Ramos (cell line): ENCODE results near the gene CMTR1.

ENCODE experiments used
- in situ Hi-C: fragments of 300-500 bp; cut with MboI; formaldehyde crosslinking; loops from one replicate; pipeline ENCODE4 v1.14.3; 2022; ENCODE audit warnings: low sequenced_read_pairs; ENCODE audit not compliant: unreplicated experiment

The CMTR1 gene

DNA sequence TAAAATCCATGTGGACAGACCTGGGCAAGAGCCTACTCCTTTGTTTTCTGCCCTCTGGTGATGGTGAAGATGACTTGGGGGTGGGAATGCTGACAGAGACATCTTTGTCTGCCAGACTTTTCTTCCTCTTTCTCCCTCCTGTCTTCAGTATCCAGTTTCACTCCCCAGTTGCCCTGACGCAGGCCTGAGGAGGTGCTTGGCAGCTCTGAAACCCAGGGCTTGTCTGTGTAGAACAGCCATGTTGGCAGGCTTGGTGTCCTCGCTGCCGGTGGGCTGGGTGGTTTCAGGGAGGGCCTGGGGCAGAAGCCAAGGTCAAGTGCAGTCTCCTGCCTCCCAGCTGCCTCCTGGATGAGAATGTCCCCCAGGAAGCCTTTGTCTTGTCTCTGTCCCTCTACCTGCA, 44.2 kb downstream of the CMTR1 start:
- in situ Hi-C loops = no loop called here

DNA sequence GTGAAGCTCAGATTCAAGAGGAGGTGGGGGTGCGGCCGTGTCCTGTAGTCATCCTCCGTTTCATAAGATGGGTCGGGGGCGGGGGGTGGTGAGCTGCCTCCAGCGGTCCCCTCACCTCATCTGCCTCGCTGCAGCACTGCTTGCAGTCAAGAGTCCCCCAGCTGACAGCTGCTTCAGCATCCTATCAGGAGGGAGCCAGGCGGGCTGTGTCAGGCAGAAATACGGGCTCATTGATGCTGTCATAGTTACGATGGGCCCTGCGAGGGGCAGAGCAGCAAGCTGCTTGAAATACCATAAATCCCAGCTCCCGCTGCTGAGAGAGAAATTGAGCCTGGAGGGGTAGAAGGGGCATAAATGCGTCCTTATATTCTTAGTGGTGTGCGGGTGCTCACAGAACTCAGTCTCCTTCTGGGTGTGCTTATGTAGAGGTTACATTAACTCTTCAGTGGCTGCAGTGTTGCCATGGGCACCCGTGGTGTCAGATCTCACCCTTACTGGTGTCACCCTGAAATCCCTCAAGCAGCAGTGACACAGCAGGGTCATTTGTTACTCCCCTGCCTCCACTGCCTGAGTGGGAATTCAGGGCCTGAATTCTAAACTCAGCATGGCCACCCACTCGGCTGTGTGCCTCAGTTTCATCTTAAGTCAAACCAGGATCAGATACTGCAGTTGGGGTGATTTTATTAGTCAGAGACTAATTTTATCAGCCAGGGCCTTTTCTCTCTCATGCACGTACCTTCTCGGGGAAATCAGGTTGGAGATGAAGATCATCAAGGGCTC, 44.8 kb downstream of the CMTR1 start:
- in situ Hi-C loops = no loop called here

DNA sequence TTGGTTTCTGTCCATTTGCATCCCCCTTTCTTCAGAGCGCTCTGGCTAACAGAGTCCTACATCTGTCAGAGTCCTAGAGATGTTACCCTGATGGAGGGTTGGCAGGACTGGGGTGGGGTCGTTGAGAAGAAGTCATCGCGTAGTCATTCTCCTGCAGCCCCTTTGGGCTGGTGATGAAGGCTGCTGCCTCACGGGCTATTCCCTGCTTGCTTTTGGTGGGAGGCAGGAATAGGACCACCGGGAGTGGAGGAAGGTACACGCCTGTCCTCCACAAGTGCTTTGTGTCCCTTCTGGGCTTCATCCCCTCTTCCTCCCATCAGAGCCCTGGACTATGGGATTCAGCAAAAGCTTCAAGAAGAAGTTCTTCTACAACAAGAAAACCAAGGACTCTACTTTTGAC, 45.8 kb downstream of the CMTR1 start:
- in situ Hi-C loops = no loop called here

DNA sequence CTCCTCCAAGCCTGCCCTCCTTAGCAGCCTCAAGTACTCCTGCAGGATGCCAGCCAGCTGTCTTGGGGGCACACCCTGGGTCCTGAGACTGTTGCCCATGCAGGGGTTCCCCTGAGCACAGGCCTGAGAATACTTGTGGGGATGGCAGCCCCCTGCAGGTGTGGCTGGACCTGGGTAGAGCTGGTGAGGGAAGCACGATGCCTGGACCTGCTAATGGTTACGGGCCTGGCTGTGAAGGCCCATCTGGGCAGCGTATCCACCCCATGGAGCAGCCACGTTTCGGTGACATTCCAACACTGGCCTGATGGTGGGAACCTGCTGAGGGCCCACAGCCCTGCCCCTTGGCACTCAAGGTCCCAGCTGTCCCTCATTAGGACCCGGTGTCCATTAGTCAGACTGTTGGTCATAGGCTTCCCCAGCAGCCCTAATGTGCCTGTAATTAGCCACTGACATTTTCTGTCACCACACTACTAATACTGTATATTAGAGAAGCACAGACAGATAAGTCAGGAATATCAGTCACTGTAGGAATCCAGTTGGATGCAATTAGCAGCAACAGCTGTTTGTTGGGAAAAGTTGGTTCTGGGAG, 46.3 kb downstream of the CMTR1 start:
- in situ Hi-C loops = no loop called here

DNA sequence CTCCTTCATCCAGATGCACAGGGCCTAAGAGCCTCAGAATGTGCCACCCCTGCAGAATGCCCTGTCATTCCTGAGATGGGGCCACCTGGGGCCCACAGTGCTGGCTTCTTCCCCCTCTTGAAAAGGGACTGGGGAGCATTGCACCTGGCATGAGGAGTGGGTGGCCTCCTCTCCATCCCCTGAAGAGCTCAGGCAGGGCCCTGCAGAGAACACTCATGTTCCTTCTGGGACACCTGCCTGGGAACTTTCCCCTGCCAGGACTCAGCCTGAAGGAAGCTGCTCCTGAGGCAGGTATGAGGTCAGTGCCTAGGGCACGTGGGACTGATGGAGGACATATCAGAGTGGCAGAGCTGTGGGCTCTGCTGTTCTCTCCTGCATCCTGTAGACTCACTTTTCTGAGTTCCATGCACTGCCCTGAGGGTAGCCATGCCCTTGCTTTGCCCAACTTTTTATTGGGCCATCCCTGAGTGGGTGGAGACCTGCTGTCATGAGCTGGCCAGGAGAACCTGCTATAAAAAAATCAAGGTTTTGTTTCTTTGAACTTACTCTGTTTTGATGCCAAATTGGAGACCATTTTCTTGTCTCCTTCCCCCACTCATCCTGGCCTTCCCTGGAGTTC, 47.2 kb downstream of the CMTR1 start:
- in situ Hi-C loops = no loop called here

DNA sequence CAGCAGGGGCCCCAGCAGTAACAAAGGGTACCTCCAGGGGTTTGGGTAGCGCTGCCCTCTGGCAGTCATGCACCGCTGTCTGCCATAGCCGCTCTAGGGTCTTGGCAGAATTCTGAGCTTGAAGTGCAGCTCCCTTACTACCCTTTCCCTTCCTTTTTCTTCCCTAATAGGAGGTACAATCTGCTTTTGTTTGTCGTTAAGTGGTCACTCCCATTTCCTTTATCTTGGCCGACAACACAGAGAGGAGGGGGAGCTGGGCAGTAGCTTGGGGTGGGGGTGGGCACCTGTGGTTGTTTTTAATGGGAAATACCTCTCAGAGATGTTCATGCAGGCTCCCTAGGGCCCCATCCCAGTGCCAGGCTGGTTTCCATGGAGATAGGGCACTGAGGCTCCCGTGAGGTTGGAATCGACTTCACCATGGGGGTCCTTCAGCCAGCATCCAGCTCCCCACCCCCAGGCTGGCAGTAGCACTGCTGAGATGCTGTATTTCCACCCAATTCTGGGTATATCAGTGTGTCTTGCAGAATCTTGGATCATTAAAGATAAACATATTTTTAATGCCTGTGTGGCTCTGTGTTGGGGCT, 48.0 kb downstream of the CMTR1 start:
- in situ Hi-C loops = no loop called here

DNA sequence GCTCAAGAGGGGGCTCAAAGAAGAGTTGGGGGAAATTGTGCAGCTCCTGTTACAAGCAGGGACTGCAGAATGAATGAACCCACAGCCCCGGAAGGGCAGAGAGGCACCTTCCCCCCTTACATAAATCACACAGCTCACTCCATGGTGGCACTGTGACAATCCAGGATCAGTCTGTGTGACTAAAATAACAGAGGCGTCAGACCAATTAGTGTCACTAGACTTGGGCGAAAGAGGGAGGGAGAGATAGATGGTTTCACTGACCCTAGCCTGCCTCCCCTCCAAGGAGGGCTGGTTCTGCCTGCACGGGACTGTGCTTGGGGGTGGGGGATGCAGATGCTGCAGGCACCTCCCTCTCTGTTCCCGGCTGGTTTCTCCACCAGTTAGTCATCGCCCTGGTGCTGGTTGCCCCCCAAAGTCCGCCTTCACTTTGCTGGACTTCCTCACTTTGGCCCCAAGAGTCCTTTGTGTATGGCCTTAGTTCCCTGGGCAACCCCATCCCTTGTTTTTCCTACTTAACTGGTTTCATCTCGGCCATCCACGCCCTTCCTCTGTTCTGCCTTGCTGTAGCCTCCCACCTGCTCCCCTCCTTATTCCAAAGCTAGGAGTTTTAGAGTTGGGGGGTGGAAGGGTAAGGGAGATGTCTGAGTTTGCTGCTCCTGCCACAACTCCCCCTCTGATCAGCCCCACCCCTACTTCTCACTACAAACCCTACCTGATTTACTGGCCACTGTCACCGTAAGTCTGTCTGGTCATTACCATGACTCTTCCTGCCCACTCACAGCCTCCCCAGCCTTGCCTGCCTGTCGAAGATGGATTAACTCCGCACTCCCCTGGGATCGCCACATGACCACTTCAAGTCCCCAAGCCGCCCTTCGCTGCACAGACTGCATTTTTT, 48.9 kb downstream of the CMTR1 start:
- in situ Hi-C loops = no loop called here

DNA sequence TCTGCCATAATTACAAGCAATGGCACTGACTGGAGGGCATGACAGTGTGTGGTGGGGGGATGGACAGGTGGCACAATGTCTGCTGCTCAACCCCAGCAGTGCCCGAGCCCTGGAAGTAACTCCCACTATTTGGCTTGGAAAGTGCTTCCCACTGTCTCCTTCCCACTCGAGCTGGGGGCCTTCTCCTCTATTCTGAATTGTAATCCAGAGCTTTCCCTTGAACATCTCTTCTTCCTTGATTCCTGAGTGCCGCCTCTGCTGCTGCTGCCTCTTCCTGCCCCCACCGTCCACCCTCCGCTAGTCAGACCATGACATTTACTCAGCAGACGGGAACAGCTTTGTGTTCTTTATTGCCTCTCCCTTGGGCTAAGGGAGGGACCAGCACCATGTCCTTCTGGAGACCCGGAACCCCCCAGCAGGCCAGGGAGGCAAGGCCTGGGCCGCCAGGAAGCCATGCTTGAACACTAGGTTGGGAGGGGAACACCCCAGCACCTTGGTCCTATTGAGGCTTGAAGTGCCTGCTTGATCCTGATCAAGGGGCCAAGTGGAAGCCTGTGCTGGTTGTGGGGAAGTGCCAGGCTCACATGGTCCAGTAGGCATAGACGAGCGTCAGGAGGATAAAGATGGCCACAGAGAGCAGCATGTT, 49.7 kb downstream of the CMTR1 start:
- in situ Hi-C loops = no loop called here

DNA sequence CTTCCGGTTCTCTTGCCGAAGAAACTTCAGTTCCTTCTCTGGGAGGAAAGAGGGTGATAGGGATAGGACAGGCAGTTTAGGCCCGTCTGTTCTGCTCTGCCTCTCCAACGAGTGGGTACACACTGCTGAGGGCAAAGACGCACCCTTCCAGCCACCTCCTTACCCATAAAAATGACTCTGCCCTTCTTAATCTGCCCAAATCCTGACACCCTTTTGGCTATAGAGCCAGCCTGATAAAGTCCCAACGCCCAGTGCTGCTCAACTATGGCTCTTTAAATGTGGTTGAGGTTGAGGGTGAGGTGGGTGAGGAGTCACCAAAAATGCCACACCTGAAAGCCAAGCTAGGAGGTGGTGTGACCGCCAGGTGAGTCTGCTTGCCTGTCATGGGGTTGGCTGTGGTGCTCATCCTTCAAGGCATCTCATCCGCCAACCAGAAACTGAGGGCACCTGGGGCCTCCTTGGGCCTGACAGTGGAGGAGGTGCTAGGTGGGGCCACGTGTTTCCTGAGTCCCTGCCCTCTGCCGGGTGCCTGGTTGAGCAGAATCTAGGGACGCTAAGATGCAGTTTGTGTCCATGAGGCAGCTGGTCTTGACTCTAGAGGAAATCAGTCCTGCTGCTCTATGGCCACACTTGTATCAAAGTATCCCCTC, 50.4 kb downstream of the CMTR1 start:
- in situ Hi-C loops = no loop called here

DNA sequence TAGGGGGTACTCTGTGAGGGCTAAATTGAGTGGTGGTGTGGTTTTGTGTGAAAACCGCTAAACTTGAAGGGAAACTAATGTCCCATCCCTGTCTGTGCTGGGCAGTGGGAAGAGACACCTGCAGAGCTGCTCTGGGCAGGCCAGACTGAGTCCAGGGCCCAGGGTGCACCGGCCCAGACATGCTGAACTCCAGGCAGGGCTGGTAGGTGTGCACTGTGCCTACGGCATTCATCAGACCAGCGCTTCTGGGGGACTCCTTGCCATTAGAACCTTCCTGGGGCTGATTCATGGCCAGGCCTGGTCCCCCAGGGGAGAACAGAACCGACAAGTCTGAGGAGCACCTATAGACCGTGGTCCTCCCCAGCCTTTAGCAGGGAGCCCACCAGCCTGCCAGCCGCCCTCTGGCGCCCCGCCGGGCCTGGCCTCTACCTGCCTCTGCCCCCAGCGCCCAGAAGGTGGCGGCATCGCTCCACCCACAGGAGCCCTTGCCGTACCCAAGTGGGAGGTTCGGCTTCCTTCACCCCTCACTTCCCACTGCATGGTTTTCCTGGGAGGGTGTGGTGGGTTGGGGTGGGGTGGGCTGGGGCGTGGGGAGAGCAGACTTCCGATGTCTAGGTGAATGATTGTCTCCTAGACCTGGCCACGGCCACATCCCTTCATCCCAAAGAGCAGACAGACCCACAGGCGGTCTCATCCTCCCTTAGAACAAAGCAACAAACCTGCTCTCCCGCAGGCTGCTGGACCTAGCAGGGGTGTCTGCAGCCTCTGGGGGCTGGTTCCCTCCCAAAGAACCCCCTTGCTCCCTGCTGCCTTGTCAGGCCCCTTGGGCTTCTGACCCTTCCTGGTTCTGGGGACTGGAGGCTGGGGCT, 51.1 kb downstream of the CMTR1 start:
- in situ Hi-C loops = no loop called here

DNA sequence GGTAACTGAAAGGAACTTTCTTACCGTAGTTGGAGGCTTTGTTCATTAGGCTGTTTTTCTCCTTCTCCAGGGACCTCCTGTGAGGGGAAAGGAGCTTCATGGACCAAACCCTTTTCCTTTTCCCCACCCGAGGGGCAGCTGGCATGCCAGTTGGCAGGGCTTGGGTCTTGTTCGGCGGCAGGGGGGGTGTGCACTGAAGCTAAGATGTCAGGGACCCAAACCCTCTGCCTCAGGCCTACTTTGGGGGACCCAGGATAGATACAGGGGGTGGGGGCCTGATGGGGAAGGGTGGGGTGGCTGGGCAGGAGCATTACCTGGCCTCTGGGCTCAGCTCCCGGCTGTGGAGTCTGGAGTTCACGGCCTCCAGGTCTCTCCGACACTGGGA, 51.8 kb downstream of the CMTR1 start:
- in situ Hi-C loops = no loop called here

DNA sequence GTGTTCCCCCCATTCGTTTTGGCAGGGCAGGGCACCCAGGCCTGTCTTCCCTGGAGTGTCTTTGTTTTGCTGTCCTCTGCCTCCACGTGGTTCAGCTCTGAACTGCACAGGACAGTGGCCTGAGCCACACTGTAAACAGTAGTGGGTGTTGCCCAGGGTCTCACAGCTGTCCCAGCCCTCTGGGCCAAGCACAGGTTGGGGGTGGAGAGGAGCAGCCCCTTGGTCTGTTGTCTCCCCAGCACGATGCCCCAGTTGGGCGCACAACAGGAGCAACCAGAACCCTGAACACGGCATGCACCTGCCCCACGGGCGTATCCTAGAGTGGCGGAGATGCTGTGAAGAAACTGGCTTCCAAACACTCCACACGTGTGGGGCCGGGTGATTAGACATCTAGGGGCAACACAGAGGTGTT, 52.3 kb downstream of the CMTR1 start:
- in situ Hi-C loops = no loop called here

DNA sequence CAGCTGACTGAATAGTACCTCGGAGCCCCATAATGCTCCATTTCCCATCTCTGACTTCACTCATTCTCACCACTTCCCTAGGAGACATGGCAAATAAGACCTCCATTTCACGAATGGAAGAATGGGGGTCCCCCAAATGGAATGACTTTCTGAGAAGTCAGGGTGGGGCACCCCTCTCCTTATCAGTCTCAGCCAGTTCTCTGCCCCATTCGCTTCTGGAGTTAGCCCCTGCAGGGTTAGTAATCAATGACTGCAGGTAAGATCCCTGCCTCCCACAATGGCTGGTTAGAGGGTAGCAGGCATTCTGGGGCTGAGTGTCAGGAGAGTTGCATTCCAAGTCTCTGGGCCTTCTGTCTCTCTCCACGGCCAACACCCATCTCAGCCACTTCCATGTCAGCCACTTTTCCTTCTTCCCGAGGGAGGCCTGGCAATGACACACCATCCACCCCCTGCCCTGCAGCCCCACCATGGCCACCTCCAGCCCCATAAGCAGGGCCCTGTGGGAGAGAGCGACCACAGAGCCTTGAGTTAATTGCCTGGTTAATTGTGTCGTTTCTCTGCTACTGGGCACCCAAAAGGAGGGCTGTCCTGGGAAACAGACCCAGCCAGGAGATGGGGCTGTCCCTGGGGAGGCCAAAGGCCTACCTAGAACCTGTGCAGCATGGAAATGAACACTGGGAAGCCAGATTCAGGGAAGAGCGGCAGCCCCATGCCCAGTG, 53.3 kb downstream of the CMTR1 start:
- in situ Hi-C loops = no loop called here

DNA sequence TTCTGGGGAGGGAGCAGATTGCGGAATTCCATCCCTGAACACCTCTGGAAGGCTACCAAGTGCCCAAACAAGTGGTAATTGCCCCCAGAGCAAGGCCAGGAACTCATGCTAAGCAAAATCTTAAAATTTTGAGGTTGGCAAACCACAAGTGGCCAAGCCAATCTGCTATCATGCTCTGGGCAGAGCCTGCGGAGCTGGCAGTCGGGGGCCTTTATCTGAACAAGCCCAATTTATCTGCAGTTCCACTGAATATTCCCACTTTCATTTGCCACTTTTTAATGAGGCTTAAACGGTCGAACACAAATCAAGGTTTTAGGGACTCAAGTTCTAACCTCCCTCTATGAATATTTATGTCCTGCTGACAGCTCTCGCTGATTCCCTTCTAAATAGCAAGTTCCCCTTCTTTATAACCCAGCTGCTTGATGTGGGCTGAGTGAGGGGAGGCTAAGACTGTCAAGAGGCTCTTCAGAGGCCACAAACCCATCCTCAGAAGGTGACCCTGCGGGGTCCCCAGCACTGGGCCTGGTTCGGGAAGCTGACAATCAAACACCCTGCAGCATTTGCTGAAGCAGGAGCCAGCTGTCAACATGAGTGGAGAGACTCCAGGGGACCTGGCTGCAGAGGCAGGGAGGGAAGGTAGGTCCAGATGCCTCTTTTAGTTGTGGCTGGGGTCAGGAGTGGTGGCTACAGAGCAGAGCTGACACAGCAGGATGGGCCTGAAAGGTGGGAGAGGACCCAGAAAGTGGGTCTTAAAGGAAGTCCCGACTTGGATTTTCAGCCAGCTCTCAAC, 54.8 kb downstream of the CMTR1 start:
- in situ Hi-C loops = no loop called here

DNA sequence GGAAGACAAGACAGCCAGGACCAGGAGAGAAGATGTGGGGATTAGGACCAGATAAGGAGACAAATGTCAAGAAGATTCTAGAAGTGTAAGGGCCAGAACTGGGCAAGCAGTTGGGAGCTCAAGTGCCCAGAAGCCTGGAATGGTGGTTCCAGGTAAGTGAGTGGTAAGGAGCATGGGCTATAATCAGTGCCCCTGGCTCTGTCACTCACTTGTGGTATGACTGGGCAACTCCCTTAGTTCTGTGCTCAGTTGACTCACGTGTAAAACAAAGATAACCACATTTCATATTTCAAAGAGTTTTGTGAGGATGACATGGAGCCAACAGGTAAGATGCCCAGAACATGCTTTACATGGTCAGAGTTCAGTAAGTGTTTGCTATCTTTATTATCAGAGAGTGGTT, 55.5 kb downstream of the CMTR1 start:
- in situ Hi-C loops = no loop called here

DNA sequence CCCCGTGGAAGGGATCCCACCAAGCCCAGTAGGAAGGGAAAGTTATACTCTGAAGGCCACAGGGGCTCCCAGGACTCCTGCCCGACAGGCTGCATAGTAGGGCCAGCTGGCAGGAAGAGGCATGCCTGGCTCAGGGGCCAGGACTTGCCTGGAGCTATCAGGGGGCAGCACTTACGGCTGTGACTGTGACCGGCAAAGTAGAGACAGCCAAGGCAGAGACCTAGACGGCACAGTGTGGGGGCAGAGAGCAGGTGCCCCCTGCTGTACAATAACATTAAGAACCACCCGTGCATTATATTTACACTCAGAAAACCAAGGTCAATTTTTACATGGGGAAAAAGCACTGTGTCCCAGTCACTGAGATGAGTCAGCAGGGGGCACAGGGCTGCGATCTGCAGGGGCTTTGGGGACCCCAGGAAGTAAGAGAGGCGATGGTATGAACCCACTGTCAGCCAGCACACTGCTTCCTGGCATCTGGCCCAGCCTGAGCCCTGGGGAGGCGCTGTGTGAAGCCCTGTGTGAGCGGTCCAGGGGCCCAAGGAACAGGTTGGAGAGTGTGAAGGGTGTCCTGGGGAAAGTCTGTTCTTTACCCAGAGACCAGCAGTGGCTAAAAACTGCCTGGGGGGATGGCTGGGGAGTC, 56.8 kb downstream of the CMTR1 start:
- in situ Hi-C loops = no loop called here
